RWPE2 (cell line): ENCODE measurements around the gene CCDC12.

Experiments used
- ATAC-seq: fragments of 200-7000 bp; cut with Tn5 transposase; 3 replicates; pipeline ENCODE4 v1.9.1; 2021; ENCODE audit warnings: low read depth
- DNase-seq: peaks from one replicate; pipeline ENCODE4 v3.0.0-alpha.2; 2020; ENCODE audit warnings: low spot score
- H3K27ac ChIP-seq: fragments of 450-650 bp; 2 replicates; pipeline ENCODE4 v1.5.1; 2017; ENCODE audit warnings: mild to moderate bottlenecking; ENCODE audit not compliant: poor library complexity, severe bottlenecking
- H3K27me3 ChIP-seq: fragments of 250-450 bp; sonication (Bioruptor Pico); 2 replicates; pipeline ENCODE4 v1.5.1; 2021; ENCODE audit warnings: mild to moderate bottlenecking, moderate library complexity; ENCODE audit not compliant: insufficient read depth, poor library complexity, severe bottlenecking
- H3K36me3 ChIP-seq: fragments of 250-450 bp; sonication (Bioruptor Pico); 2 replicates; pipeline ENCODE4 v1.5.1; 2020; ENCODE audit warnings: low read depth, mild to moderate bottlenecking, moderate library complexity
- H3K4me1 ChIP-seq: fragments of 250-450 bp; sonication (Bioruptor Pico); 2 replicates; pipeline ENCODE4 v1.5.1; 2021; ENCODE audit warnings: mild to moderate bottlenecking, moderate library complexity; ENCODE audit not compliant: insufficient read depth, poor library complexity, severe bottlenecking
- H3K4me3 ChIP-seq: fragments of 250-450 bp; sonication (Bioruptor Pico); 2 replicates; pipeline ENCODE4 v1.5.1; 2021; ENCODE audit warnings: mild to moderate bottlenecking, moderate library complexity; ENCODE audit not compliant: severe bottlenecking
- H3K9me3 ChIP-seq: fragments of 250-450 bp; sonication (Bioruptor Pico); 2 replicates; pipeline ENCODE4 v1.5.1; 2021; ENCODE audit warnings: mild to moderate bottlenecking, moderate library complexity; ENCODE audit not compliant: severe bottlenecking
- CTCF ChIP-seq: fragments of 450-650 bp; IDR thresholded peaks from one replicate; pipeline ENCODE4 v1.5.1; 2017; ENCODE audit warnings: mild to moderate bottlenecking, moderate library complexity; ENCODE audit not compliant: poor library complexity, severe bottlenecking

The CCDC12 gene

GRCh38 chr3:46948830-46949671 is 27.5 kb downstream of the CCDC12 start:
- TF ChIP-seq CTCF: no peak
- no peak for ATAC-seq

GRCh38 chr3:46947981-46948791 is 28.4 kb downstream of the CCDC12 start:
- peaks cover 41% of the 10 kb centered on the region for H3K4me1 ChIP-seq
- H3K9me3 ChIP-seq: no peaks in the 10 kb centered on the region
- DNase-seq (no peak), ATAC-seq (peak; percentile 17; the same call in 1 of the 3 replicates)
- no peak overlapping the region for H3K4me3 ChIP-seq
- peak overlapping the region; percentile 47 for H3K27ac ChIP-seq
- H3K27me3 ChIP-seq: no peaks in the 10 kb centered on the region
- no peak for TF ChIP-seq CTCF
- H3K36me3 ChIP-seq: peaks cover 18% of the 10 kb centered on the region

More at GRCh38 chr3:46948830-46949671, 27.5 kb downstream of the CCDC12 start:
- H3K36me3 ChIP-seq: peaks cover 18% of the 10 kb centered on the region
- DNase-seq: no peak
- H3K27me3 ChIP-seq: no peaks in the 10 kb centered on the region
- peak overlapping the region; percentile 17 for H3K27ac ChIP-seq
- H3K4me3 ChIP-seq: no peak overlapping the region
- H3K4me1 ChIP-seq: peaks cover 32% of the 10 kb centered on the region
- no peaks in the 10 kb centered on the region for H3K9me3 ChIP-seq

DNA sequence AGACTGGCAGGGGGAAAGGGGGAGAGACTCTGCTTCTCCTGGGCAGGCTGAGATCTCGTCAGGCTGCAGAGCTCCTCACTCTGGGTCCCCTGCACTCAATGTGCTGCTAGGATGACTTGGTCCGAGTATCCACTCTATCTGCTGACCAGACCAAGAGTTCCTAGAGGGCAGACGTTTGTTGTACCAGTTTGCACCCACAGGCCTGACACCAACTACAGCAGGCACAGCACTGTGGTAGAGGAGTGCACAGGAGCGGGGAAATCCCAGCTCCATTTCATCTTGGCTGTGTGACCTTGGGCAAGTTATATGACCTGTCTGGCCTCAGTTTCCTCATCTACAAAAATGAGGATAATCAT is 29.0 kb downstream of the CCDC12 start:
- no peaks in the 10 kb centered on the region for H3K27me3 ChIP-seq
- no peak for TF ChIP-seq CTCF
- peaks cover 48% of the 10 kb centered on the region for H3K4me1 ChIP-seq
- H3K36me3 ChIP-seq: peaks cover 18% of the 10 kb centered on the region
- peak overlapping the region; percentile 47 for H3K27ac ChIP-seq
- ATAC-seq (no peak), DNase-seq (no peak)
- no peaks in the 10 kb centered on the region for H3K9me3 ChIP-seq
- no peak overlapping the region for H3K4me3 ChIP-seq

DNA sequence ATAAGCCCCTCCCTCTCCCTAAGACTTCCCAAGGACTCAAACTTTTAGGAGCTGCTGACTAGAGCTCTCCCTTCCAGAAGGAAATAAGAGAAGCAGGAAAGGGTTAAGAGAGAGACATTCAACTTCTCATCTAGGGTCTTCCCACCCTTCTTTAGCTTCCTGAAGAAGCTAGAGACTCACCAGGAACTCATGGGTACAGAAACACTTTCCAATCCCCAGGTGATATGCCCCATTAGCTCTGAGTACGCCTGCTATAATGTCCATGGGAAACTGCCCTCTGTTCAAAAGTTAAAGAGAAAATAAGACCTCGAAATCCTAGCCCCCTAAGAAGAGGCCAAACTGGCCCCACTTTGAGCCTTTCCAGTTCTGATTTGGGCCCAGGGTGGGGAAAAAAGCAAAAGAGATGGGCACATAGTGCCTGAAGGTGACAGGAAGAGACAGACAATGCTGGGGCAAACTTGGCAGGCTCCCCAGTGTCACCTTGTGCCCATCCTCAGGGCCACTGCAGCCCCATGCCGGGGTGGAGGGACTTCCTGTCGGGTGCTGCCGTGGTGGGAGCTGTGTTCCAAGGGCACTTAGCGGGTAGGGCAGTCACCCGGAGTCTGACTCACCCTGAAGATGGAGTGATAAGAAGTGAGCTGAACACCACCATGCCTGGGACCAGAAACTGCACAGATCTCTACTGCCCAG is 29.5 kb downstream of the CCDC12 start:
- no peaks in the 10 kb centered on the region for H3K9me3 ChIP-seq
- peak overlapping the region; percentile 47 for H3K27ac ChIP-seq
- no peak overlapping the region for H3K4me3 ChIP-seq
- H3K36me3 ChIP-seq: peaks cover 18% of the 10 kb centered on the region
- no peaks in the 10 kb centered on the region for H3K27me3 ChIP-seq
- DNase-seq: no peak
- no peak for TF ChIP-seq CTCF
- no peak; the same call in 2 of the 3 replicates for ATAC-seq
- peaks cover 49% of the 10 kb centered on the region for H3K4me1 ChIP-seq
